ENCODE results near the gene TMPRSS4. TPM values are rescaled to one million over a fixed set of nuclear protein-coding genes. Genes with fewer than 3 reads are reported as not detected.

Gene TMPRSS4
- total RNA-seq, 3 donors from 2014 or later (not counting 1 experiment from before 2014, with no cell fraction given) = not detected

GRCh38 chr11:118051136-118051610 is 25.7 kb upstream of the TMPRSS4 start:
- intact Hi-C loops (cut with micrococcal nuclease) = loop anchor here (1.0 to 5.0 kb wide), 3 partner anchors 44 to 624 kb away; partner anchors contain the start of gene IL10RA
- Mint-ChIP-seq H3K36me3 (no peaks in the 10 kb centered on the region), H3K9me3 (no peaks in the 10 kb centered on the region), H3K4me3 (peak overlapping the region; percentile 75), H3K27ac (peak overlapping the region; percentile 73 to 90), H3K27me3 (ENCODE audit: low read depth in 2 of 2) (peaks cover 4 to 5% of the 10 kb centered on the region in 2 donors), H3K4me1 (peaks cover 55 to 56% of the 10 kb centered on the region in 2 donors)
- H3K27me3 ChIP-seq (ENCODE audit: control insufficient read depth, insufficient read depth, low read length) = no peaks in the 10 kb centered on the region
- H3K4me1 ChIP-seq (ENCODE audit: control insufficient read depth, insufficient read depth, low read length) = peaks cover 67% of the 10 kb centered on the region
- no peaks in the 10 kb centered on the region for H3K36me3 ChIP-seq (ENCODE audit: control insufficient read depth, insufficient read depth, low read length)
- WGBS (ENCODE audit: insufficient coverage) = 57% methylated on average over 7 of the region's 7 CpGs
- H3K4me3 ChIP-seq (ENCODE audit: low read length) = no peak overlapping the region
- peak in 1 of 3 donors; percentile 11 for ATAC-seq
- H3K27ac ChIP-seq (ENCODE audit: low read length) = peak overlapping the region; percentile 35
- no peak for TF ChIP-seq CTCF (IDR thresholded peaks at IDR 0.05)
- no peak for DNase-seq
- H3K9me3 ChIP-seq (ENCODE audit: control insufficient read depth, insufficient read depth, low read length) = no peaks in the 10 kb centered on the region

- no peaks in the 10 kb centered on the region for H3K9me3 ChIP-seq (ENCODE audit: control insufficient read depth, insufficient read depth, low read length)
- ATAC-seq (peak; percentile 81 to 89 (median 82)), DNase-seq (peak in 1 of 2 donors; percentile 90)
- Mint-ChIP-seq H3K4me3 (peak overlapping the region; percentile 75), H3K27ac (peak overlapping the region; percentile 73 to 90), H3K36me3 (no peaks in the 10 kb centered on the region), H3K27me3 (ENCODE audit: low read depth in 2 of 2) (peaks cover 10 to 11% of the 10 kb centered on the region in 2 donors), H3K4me1 (peaks cover 48 to 55% of the 10 kb centered on the region in 2 donors), H3K9me3 (no peaks in the 10 kb centered on the region)
- intact Hi-C loops (cut with micrococcal nuclease) = loop anchor here (1.0 to 5.0 kb wide), 3 partner anchors 45 to 625 kb away; partner anchors contain the start of gene IL10RA
- TF ChIP-seq CTCF (IDR thresholded peaks at IDR 0.05) = no peak
- no peaks in the 10 kb centered on the region for H3K36me3 ChIP-seq (ENCODE audit: control insufficient read depth, insufficient read depth, low read length)
- H3K4me3 ChIP-seq (ENCODE audit: low read length) = no peak overlapping the region
- peak overlapping the region; percentile 35 for H3K27ac ChIP-seq (ENCODE audit: low read length)
- H3K4me1 ChIP-seq (ENCODE audit: control insufficient read depth, insufficient read depth, low read length) = peaks cover 61% of the 10 kb centered on the region
- WGBS (ENCODE audit: insufficient coverage) = 56% methylated on average over 14 of the region's 16 CpGs
- no peaks in the 10 kb centered on the region for H3K27me3 ChIP-seq (ENCODE audit: control insufficient read depth, insufficient read depth, low read length)
These were observed 25.0 kb upstream of the TMPRSS4 start for GRCh38 chr11:118051611-118052461.

GRCh38 chr11:118052581-118053206 is 24.2 kb upstream of the TMPRSS4 start:
- Mint-ChIP-seq H3K27me3 (ENCODE audit: low read depth in 2 of 2) (peaks cover 17 to 18% of the 10 kb centered on the region in 2 donors), H3K36me3 (no peaks in the 10 kb centered on the region), H3K4me1 (peaks cover 42 to 59% of the 10 kb centered on the region in 2 donors), H3K4me3 (peak overlapping the region; percentile 67), H3K9me3 (no peaks in the 10 kb centered on the region), H3K27ac (peak overlapping the region; percentile 73 to 90)
- 85% methylated on average over 13 of the region's 13 CpGs for WGBS (ENCODE audit: insufficient coverage)
- no peak overlapping the region for H3K27ac ChIP-seq (ENCODE audit: low read length)
- intact Hi-C loops (cut with micrococcal nuclease) = loop anchor here (1.0 to 5.0 kb wide), 5 partner anchors 65 to 625 kb away; partner anchors contain the start of gene IL10RA
- DNase-seq (peak in 1 of 2 donors; percentile 28), ATAC-seq (no peak)
- H3K27me3 ChIP-seq (ENCODE audit: control insufficient read depth, insufficient read depth, low read length) = no peaks in the 10 kb centered on the region
- H3K4me3 ChIP-seq (ENCODE audit: low read length) = no peak overlapping the region
- H3K36me3 ChIP-seq (ENCODE audit: control insufficient read depth, insufficient read depth, low read length) = no peaks in the 10 kb centered on the region
- no peak for TF ChIP-seq CTCF (IDR thresholded peaks at IDR 0.05)
- no peaks in the 10 kb centered on the region for H3K9me3 ChIP-seq (ENCODE audit: control insufficient read depth, insufficient read depth, low read length)
- H3K4me1 ChIP-seq (ENCODE audit: control insufficient read depth, insufficient read depth, low read length) = peaks cover 52% of the 10 kb centered on the region

All from natural killer cell (primary cell).